Mucosa of descending colon (tissue), 3 donors: Measurements from ENCODE around the gene PLXNA2. TPM values are rescaled to one million over a fixed set of nuclear protein-coding genes. Genes with fewer than 3 reads are reported as not detected.

Source experiments
- ATAC-seq: fragments of 200-7000 bp; cut with Tn5 transposase; one replicate; pipeline ENCODE4 v1.9.1; 2020; ENCODE audit warnings: mild to moderate bottlenecking, moderate library complexity
- DNase-seq, 3 donors: peaks; one replicate each; pipeline ENCODE4 v3.0.0-alpha.2; 2020
- H3K36me3 ChIP-seq: fragments of 200-600 bp; one replicate; pipeline ENCODE4 v1.8.0; 2021; ENCODE audit warnings: low read depth, mild to moderate bottlenecking
- H3K4me1 ChIP-seq: fragments of 200-600 bp; one replicate; pipeline ENCODE4 v1.8.0; 2021; ENCODE audit warnings: low read depth, mild to moderate bottlenecking
- H3K4me3 ChIP-seq: fragments of 200-600 bp; one replicate; pipeline ENCODE4 v1.8.0; 2021; ENCODE audit warnings: mild to moderate bottlenecking
- H3K9me3 ChIP-seq: fragments of 200-600 bp; one replicate; pipeline ENCODE4 v1.8.0; 2021; ENCODE audit warnings: mild to moderate bottlenecking
- intact Hi-C, 2 donors: fragments of 100-400 bp; cut with DNase I in 1 of 2; cut with micrococcal nuclease in 1 of 2; formaldehyde crosslinking; loops; one replicate each; pipeline versions ENCODE4 v1.11.0 to v1.11.1; 2022; cut with DNase I, micrococcal nuclease
- total RNA-seq, 3 donors: library from RNA; stranded (reverse); fragmentation: NEBNext Ultra II Directional in 2 of 3; extraction: Animal tissue kit (Norgen Biotek cat#: 25700) in 2 of 3; gene quantifications; one replicate each; pipeline versions ENCODE4 v1.2.1 to v1.2.4, GENCODE V29; 2021 to 2023
- TF ChIP-seq, protein P1 (sequence below): fragments of 200-600 bp; IDR thresholded peaks from one replicate; pipeline ENCODE4 v1.8.0; 2022; ENCODE audit warnings: antibody characterized with exemption, mild to moderate bottlenecking
- donor health status: DM: no; HTN: no; CAD: no; lungs with moderate emphysema.
- donor health status: DM: no; HTN: no; CAD: no.
- donor health status: DM: no; HTN: yes; CAD: no.

The PLXNA2 gene
- total RNA-seq, 3 donors from 2014 or later, result 65.5 to 127 (median 70.6) TPM

DNA sequence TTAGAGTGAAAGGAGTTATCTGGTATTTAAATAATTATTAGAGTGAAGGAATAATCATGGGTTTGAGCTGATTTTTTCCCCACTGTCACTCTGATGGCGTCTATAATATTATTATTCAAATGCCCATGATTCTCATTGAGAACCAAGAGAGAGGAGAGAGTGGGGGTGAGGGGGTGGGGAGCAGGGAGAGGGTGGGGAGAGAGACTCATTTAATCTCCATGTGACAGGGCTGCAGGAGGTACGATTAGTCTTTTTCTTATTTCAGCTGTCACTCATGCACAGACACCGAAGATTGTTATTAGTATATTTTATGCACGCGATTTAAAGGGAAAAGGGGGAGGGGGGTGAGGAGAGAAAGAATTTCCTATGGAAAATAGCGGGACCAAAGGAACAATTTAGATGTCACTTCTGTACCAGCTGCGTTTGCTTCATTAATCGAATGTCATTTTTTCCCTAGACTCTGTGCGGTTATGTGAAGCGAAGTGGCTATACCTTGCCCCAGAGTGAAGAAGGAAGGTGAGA lies 19.9 kb downstream of the PLXNA2 start:
- intact Hi-C loops, result no loop called here
- TF ChIP-seq, protein P1, sequence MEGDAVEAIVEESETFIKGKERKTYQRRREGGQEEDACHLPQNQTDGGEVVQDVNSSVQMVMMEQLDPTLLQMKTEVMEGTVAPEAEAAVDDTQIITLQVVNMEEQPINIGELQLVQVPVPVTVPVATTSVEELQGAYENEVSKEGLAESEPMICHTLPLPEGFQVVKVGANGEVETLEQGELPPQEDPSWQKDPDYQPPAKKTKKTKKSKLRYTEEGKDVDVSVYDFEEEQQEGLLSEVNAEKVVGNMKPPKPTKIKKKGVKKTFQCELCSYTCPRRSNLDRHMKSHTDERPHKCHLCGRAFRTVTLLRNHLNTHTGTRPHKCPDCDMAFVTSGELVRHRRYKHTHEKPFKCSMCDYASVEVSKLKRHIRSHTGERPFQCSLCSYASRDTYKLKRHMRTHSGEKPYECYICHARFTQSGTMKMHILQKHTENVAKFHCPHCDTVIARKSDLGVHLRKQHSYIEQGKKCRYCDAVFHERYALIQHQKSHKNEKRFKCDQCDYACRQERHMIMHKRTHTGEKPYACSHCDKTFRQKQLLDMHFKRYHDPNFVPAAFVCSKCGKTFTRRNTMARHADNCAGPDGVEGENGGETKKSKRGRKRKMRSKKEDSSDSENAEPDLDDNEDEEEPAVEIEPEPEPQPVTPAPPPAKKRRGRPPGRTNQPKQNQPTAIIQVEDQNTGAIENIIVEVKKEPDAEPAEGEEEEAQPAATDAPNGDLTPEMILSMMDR, result no peak
- DNase-seq (no peak), ATAC-seq (no peak)
- Histone ChIP-seq H3K9me3 (no peaks in the 10 kb centered on the region), H3K36me3 (no peaks in the 10 kb centered on the region), H3K4me3 (no peak overlapping the region), H3K4me1 (peaks cover 5% of the 10 kb centered on the region)

GRCh38 chr1:208223136-208223535 lies 21.0 kb downstream of the PLXNA2 start:
- TF ChIP-seq, protein P1, result no peak
- ATAC-seq (no peak), DNase-seq (no peak)
- peaks cover 5% of the 10 kb centered on the region for H3K4me1 ChIP-seq
- H3K4me3 ChIP-seq, result no peak overlapping the region
- H3K36me3 ChIP-seq, result no peaks in the 10 kb centered on the region
- no peaks in the 10 kb centered on the region for H3K9me3 ChIP-seq
- intact Hi-C loops, result no loop called here

DNA sequence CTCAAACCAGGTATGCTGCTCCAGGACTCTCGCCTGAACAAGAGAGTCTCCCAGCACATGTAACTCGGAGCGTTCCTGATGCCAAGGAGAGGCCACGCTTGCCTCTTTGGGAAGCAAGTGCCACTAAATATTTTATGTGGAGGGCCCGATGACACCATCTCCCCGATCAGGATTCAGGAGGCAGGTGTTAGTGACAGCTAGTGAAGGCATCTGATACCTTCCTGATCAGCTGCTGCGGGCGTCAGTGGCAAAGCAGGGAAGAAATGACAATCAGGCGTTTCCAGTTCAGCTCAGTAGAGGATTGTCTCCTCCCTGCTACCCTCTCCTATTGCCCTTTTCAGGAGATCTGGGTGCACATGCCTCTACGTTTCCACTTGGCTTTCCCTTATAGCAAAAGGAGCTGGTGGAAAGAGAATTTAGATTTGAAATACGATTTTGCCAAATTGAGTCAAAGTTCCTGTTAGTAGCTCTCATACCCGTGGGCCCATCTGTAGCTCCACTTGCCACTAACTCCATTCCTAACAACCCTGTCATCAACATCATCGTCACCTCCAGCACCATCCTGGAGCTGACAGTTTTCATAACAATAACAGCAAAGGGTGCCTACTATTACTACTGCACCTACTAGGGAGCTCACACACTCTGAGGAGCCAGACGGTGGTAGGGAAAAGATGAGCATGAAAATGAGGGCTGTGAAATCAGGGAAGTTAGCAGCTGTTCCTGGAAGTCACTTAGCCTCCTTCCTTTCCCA lies 21.6 kb downstream of the PLXNA2 start:
- no peaks in the 10 kb centered on the region for H3K9me3 ChIP-seq
- no peak overlapping the region for H3K4me3 ChIP-seq
- ATAC-seq (no peak), DNase-seq (no peak)
- H3K4me1 ChIP-seq, result peaks cover 2% of the 10 kb centered on the region
- intact Hi-C loops, result no loop called here
- TF ChIP-seq, protein P1, result no peak
- H3K36me3 ChIP-seq, result no peaks in the 10 kb centered on the region

DNA sequence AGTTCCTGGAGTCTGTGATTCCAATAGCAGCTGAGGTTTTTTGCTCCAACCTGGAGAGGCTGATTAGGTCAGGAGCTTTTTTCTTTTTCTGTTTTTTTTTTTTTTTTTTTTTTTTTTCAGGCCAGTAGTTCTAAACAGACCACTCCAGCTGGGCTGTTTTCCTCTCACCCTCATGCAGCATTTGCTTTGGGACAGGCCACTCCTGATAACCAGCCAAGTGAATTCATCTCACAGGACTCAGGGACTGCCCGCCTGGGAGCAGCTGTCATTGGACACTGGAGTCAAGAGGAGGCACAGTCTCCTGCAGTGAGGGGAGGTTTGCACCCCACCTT lies 22.9 kb downstream of the PLXNA2 start:
- Histone ChIP-seq H3K4me1 (no peaks in the 10 kb centered on the region), H3K4me3 (no peak overlapping the region), H3K36me3 (peaks cover 5% of the 10 kb centered on the region), H3K9me3 (no peaks in the 10 kb centered on the region)
- TF ChIP-seq, protein P1, result no peak
- no peak for DNase-seq
- no peak for ATAC-seq
- intact Hi-C loops, result no loop called here

- DNase-seq (no peak), ATAC-seq (peak; percentile 11)
- Histone ChIP-seq H3K9me3 (no peaks in the 10 kb centered on the region), H3K4me1 (no peaks in the 10 kb centered on the region), H3K36me3 (peaks cover 5% of the 10 kb centered on the region), H3K4me3 (no peak overlapping the region)
- intact Hi-C loops, result no loop called here
- TF ChIP-seq, protein P1, result no peak
Measured at GRCh38 chr1:208219659-208220282, 24.4 kb downstream of the PLXNA2 start.
